Activated CD8-positive, alpha-beta T cell treated with anti-CD3 and anti-CD28 coated beads, Interleukin-2, amount 10 ng/mL, durations not matched to agents 7 days and 5 days (primary cell): ENCODE measurements around the gene CSKMT. TPM values are rescaled to one million over a fixed set of nuclear protein-coding genes. Genes with fewer than 3 reads are reported as not detected.
"Not testable (repeated sequence)": the region's sequence is repeated elsewhere in the genome, so short reads cannot be mapped to it uniquely, and the experiment has no call there.

ENCODE experiments used
- ATAC-seq: fragments of 150-1000 bp; cut with Tn5 transposase; one replicate; pipeline ENCODE4 v1.10.0; 2021; ENCODE audit warnings: moderate library complexity
- CTCF ChIA-PET: fragments of 350-600 bp; sonication (Branson Sonifier 250); formaldehyde crosslinking; loops from one replicate; lab custom pipeline; 2021; ENCODE audit warnings: antibody characterized with exemption; lab: Charles Lee
- POLR2A ChIA-PET: fragments of 350-600 bp; sonication (Branson Sonifier 250); formaldehyde crosslinking; loops from one replicate; lab custom pipeline; 2021; ENCODE audit warnings: antibody characterized with exemption; lab: Charles Lee
- DNase-seq: peaks from one replicate; pipeline ENCODE4 v3.0.0-alpha.2; 2020
- H3K27ac Mint-ChIP-seq: one replicate; pipeline ENCODE4 v1.8.0; 2021; ENCODE audit warnings: mild to moderate bottlenecking, mixed read lengths
- H3K27me3 Mint-ChIP-seq: one replicate; pipeline ENCODE4 v1.8.0; 2021; ENCODE audit warnings: low read depth, mixed read lengths
- H3K36me3 Mint-ChIP-seq: one replicate; pipeline ENCODE4 v1.8.0; 2021; ENCODE audit warnings: low read depth, mixed read lengths
- H3K4me1 Mint-ChIP-seq: one replicate; pipeline ENCODE4 v1.8.0; 2021; ENCODE audit warnings: low read depth, mixed read lengths
- H3K4me3 Mint-ChIP-seq: one replicate; pipeline ENCODE4 v1.8.0; 2021; ENCODE audit warnings: mild to moderate bottlenecking, mixed read lengths
- H3K9me3 Mint-ChIP-seq: one replicate; pipeline ENCODE4 v1.8.0; 2022; ENCODE audit warnings: mixed read lengths; ENCODE audit not compliant: insufficient read depth
- total RNA-seq, 2 experiments: library from RNA; stranded (reverse); gene quantifications; one replicate each; pipeline ENCODE4 v1.2.3, GENCODE V29; 2021

Gene CSKMT
- total RNA-seq, 2 experiments from 2014 or later = 21.9 to 22.8 TPM

DNA sequence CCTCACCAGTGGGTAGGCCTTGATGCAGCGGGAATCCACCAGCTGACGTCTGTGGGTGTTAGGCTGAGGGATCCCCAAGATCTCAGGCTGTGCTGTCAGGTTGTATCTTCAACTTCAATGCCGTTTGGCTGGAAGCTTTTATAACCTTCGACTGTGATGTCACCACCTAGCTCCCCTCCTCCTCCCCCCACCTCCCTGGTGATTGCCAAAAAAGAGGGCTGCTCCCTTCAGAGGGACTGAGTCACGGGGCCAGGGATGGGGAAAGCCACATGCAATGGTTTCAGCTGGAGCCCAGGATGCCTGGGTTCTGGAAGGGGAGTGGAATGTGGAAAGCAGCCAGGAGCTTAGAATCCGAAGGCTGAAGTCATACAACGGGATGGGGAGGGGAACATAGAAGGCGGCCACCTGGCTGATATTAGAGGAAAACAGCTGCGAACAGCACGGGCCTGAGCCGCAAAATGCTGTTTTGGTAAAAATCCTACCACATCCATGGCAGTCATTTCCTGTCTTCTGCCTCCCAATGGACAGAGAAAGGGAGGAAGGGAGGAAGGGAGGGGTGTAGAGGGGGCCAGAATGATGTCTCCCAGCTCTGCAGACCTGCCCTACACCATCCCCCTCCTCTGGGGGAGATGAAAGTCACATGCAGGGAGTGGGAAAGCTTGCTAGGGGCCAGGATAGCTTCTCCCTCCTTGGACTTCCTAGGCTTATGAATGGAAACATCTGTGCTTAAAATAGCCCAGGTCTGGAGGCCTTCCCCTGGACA lies 24.5 kb downstream of the CSKMT start, which contains the start of gene LRRN4CL:
Gene LRRN4CL (minus strand): TSS at position 110 of the 763 bp plus-strand sequence. CDS start 1,022 bp downstream, outside the sequence.
- POLR2A ChIA-PET = interaction anchor here (1.2 to 2.2 kb wide), 5 partner anchors 9 to 151 kb away, joined by 4 to 7 read pairs (median 5); partner anchors contain the start of genes C11orf98, CSKMT and UBXN1

DNA sequence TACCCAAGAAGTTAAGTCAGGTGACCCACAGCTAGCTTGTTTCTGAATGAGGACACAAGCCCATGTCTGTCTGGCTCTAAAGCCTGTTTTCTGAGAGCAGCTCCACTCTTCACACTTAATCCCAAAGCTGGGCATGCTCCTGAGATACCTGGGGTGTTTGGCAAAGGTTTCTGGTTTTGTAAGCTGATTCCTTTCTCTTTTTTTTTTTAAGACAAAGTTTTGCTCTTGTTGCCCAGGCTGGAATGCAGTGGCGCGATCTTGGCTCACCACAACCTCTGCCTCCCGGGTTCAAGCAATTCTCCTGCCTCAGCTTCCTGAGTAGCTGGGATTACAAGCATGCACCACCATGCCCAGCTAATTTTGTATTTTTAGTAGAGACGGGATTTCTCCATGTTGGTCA lies 28.5 kb downstream of the CSKMT start:
- ChIA-PET POLR2A (interaction anchor here (1.0 to 1.9 kb wide), 3 partner anchors 15 to 29 kb away, joined by 4 to 6 read pairs (median 6); partner anchors contain the start of genes C11orf98, CSKMT, LBHD1 and UQCC3), CTCF (interaction anchor here (0.9 to 5.1 kb wide), 15 partner anchors 13 to 299 kb away, joined by 3 to 77 read pairs (median 8); partner anchors contain the start of genes BSCL2, C11orf98, CSKMT and HNRNPUL2)
- DNase-seq, H3K27ac Mint-ChIP-seq, H3K4me3 Mint-ChIP-seq, H3K4me1 Mint-ChIP-seq, H3K9me3 Mint-ChIP-seq, ATAC-seq, H3K27me3 Mint-ChIP-seq: not testable (repeated sequence)
- H3K36me3 Mint-ChIP-seq = peaks cover 22% of the 10 kb centered on the region

More for the DNA sequence above, 24.5 kb downstream of the CSKMT start, which contains the start of gene LRRN4CL:
- ATAC-seq (no peak), DNase-seq (no peak)
- H3K27me3 Mint-ChIP-seq = peaks cover 10% of the 10 kb centered on the region
- H3K4me3 Mint-ChIP-seq = no peak within 1 kb of the TSS
- H3K9me3 Mint-ChIP-seq = no peaks in the 10 kb centered on the region
- H3K27ac Mint-ChIP-seq = no peak within 1 kb of the TSS
- peaks cover 4% of the 10 kb centered on the region for H3K4me1 Mint-ChIP-seq
- peaks cover 18% of the 10 kb centered on the region for H3K36me3 Mint-ChIP-seq
- CTCF ChIA-PET = interaction anchor here (0.6 to 3.6 kb wide), 8 partner anchors 9 to 295 kb away, joined by 3 to 24 read pairs (median 3); partner anchors contain the start of genes C11orf98, CSKMT, LBHD1 and TUT1

DNA sequence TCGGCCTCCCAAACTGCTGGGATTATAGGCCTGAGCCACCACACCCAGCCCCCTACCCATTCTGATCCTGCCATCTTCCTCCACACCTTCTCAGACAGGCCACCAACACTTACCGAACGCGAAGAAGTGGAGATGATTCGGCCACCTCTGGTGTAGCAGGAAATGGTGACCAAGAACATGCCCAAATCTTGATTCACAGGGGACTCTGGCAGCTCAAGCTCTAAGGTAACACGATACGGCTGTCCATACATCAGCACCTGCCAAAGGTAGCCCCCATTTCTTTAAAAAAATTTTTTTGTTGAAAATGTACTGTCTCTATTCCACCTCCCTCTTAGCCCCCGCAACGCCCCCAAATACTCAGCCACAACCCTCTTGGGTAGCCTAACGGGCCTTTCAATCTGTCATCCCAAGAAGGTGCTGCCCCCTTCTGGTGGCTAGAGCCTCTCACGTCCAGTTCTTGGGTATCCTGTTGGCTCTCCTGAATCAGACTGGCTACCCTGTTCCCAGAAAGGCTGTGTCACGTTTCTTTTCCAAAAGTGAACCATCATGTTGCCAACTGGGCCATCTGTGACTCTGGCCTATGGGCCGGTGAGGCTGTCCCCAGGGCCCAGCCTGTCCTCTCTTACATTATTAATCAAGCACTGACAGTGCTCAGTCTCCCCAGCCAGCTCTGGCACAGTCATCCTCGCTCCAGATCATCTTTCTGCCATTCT lies 29.5 kb downstream of the CSKMT start:
- peak; percentile 86 for DNase-seq
- Mint-ChIP-seq H3K9me3 (no peaks in the 10 kb centered on the region), H3K27ac (peak overlapping the region; percentile 36), H3K36me3 (peaks cover 22% of the 10 kb centered on the region), H3K4me3 (no peak overlapping the region), H3K4me1 (peaks cover 9% of the 10 kb centered on the region), H3K27me3 (no peaks in the 10 kb centered on the region)
- POLR2A ChIA-PET = interaction anchor here (1.0 to 1.9 kb wide), 4 partner anchors 14 to 103 kb away, joined by 4 to 6 read pairs (median 5); partner anchors contain the start of genes C11orf98, CSKMT, LBHD1 and TUT1
- ATAC-seq = peak; percentile 92
- CTCF ChIA-PET = interaction anchor here (0.5 to 5.1 kb wide), 27 partner anchors 8 to 300 kb away, joined by 3 to 77 read pairs (median 5); partner anchors contain the start of genes BSCL2, C11orf98, CSKMT and HNRNPUL2

DNA sequence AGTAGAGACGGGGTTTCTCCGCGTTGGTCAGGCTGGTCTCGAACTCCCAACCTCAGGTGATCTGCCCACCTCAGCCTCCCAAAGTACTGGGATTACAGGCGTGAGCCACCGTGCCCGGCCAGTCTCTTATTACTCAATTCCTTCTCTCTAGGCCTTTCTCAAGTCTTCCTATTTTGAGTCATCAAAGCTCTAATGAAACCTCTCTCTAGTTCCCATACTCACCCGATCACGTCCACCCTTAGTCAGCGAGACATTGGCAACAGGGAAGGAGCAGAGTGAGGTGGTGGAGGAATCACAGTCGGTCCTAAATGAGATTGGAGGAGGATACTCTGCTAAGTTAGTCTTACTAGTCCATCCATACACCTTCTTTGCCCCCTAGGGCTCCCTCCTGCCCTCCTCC lies 37.1 kb downstream of the CSKMT start:
- DNase-seq (no peak), ATAC-seq (no peak)
- ChIA-PET CTCF (interaction anchor here (1.1 to 2.2 kb wide), 4 partner anchors 8 to 179 kb away, joined by 3 to 7 read pairs (median 4); partner anchors contain the start of gene SLC3A2), POLR2A (interaction anchor here (1.0 kb wide), 2 partner anchors 111 to 139 kb away, joined by 3 read pairs; partner anchors contain the start of gene TUT1)
- H3K4me1 Mint-ChIP-seq = peaks cover 19% of the 10 kb centered on the region
- H3K36me3 Mint-ChIP-seq = peaks cover 32% of the 10 kb centered on the region
- H3K27me3 Mint-ChIP-seq = no peaks in the 10 kb centered on the region
- no peak overlapping the region for H3K4me3 Mint-ChIP-seq
- H3K9me3 Mint-ChIP-seq = no peaks in the 10 kb centered on the region
- no peak overlapping the region for H3K27ac Mint-ChIP-seq

DNA sequence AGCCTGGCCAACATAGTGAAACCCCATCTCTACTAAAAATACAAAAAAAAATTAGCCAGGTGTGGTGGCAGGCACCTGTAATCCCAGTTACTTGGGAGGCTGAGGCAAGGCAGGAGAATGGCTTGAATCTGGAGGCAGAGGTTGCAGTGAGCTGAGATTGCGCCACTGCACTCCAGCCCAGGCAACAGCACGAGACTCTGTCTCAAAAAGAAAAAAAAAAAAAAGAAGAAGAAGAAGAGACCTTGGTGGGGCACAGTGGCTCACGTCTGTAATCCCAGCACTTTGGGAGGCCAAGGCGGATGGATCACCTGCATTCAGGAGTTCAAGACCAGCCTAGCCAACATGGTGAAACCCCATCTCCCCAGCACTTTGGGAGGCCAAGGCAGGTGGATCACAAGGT lies 38.8 kb downstream of the CSKMT start:
- not testable (repeated sequence) for H3K27me3 Mint-ChIP-seq, H3K27ac Mint-ChIP-seq, DNase-seq, ATAC-seq, H3K9me3 Mint-ChIP-seq, H3K4me3 Mint-ChIP-seq
- H3K4me1 Mint-ChIP-seq = peaks cover 34% of the 10 kb centered on the region
- peaks cover 31% of the 10 kb centered on the region for H3K36me3 Mint-ChIP-seq
- POLR2A ChIA-PET = interaction anchor here (0.7 to 1.3 kb wide), 3 partner anchors 32 to 112 kb away, joined by 3 to 6 read pairs (median 4); partner anchors contain the start of genes C11orf98, CSKMT, LBHD1 and TUT1
- CTCF ChIA-PET = interaction anchor here (2.2 kb wide), 1 partner anchor 23 kb away, joined by 7 read pairs; no protein-coding TSS in a partner anchor

DNA sequence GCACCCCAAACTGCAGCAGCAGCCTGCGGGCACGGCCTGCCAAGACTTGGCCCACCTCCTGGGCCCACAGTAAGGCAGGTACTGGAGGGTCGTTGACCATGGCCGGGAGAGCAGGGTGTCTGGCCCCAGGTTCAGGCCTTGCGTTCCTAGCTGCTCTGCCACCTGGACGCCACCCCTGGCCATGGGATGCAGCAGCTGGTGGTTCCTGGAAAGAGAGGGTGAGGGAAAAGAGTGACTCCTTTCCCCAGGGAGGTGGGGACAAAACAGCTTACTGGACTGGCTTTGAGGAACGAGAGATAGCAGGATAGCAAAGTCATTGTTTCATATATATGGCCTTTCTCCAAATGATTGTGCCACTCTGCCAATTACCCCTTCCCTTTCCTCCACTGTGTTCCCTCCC lies 40.3 kb downstream of the CSKMT start:
- H3K36me3 Mint-ChIP-seq = peaks cover 37% of the 10 kb centered on the region
- peaks cover 45% of the 10 kb centered on the region for H3K4me1 Mint-ChIP-seq
- ChIA-PET CTCF (interaction anchor here (0.7 to 2.6 kb wide), 5 partner anchors 9 to 114 kb away, joined by 3 to 19 read pairs (median 4); partner anchors contain the start of gene TUT1), POLR2A (interaction anchor here (0.8 to 11.7 kb wide), 8 partner anchors 21 to 136 kb away, joined by 3 to 123 read pairs (median 7); partner anchors contain the start of genes C11orf98, CSKMT, EEF1G and HNRNPUL2)
- H3K27ac Mint-ChIP-seq = peak overlapping the region; percentile 83
- H3K4me3 Mint-ChIP-seq = peak overlapping the region; percentile 90
- H3K9me3 Mint-ChIP-seq = no peaks in the 10 kb centered on the region
- ATAC-seq (no peak), DNase-seq (no peak)
- no peaks in the 10 kb centered on the region for H3K27me3 Mint-ChIP-seq

DNA sequence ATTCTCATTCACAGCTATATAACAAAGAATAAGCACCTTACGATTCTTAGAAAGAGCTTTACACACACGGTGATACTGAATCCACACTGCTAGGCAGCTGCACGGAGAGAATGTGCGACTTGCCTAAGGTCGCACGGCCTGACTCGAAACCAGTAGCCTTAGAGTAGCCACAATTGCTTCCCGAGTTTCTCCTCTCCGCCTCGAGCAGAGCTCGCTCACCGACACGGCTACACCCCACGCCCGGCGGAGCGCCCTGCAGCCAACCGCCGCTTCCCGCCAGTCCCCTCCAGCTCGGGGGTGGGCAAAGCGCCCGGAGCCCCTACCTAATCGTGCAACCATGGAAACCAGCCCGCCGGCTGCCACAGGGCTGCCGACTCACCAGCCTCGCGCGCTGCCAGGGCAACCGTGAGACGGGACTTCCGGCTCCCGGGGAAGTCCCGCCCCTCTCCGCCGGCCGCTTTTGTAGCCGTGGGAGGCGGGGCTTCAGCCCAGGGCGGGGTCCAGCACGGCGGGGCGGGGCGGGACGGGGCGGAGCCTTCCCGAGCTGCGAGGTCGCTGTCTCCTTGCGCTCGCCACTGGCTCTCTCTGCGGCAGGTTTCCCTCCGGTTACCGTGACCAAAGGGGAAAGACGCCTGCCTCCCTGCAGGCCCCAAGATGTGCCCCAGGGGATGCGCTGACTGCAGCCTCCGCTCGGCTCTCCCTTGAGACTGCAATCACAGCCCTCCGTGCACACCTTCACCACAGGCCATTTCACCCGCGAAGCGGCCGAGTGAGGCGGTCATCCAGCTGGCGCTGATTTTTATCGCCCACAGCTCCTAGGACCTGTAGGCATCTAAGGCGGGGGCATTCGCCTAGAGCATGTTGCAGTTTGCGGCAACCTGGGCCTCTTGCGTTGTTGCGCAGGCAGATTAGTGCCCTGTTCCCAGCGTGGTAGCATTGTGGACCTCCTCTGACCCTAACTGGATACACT lies 41.1 kb downstream of the CSKMT start:
- DNase-seq (peak; percentile 95), ATAC-seq (peak; percentile 67)
- peak overlapping the region; percentile 90 for H3K4me3 Mint-ChIP-seq
- peak overlapping the region; percentile 83 for H3K27ac Mint-ChIP-seq
- POLR2A ChIA-PET = interaction anchor here (0.8 to 11.7 kb wide), 9 partner anchors 20 to 135 kb away, joined by 3 to 123 read pairs (median 7); partner anchors contain the start of genes C11orf98, CSKMT, EEF1G and HNRNPUL2
- peaks cover 49% of the 10 kb centered on the region for H3K4me1 Mint-ChIP-seq
- H3K27me3 Mint-ChIP-seq = no peaks in the 10 kb centered on the region
- H3K9me3 Mint-ChIP-seq = no peaks in the 10 kb centered on the region
- H3K36me3 Mint-ChIP-seq = peaks cover 37% of the 10 kb centered on the region
- CTCF ChIA-PET = interaction anchor here (0.7 to 2.6 kb wide), 7 partner anchors 9 to 115 kb away, joined by 3 to 19 read pairs (median 4); partner anchors contain the start of gene TUT1

DNA sequence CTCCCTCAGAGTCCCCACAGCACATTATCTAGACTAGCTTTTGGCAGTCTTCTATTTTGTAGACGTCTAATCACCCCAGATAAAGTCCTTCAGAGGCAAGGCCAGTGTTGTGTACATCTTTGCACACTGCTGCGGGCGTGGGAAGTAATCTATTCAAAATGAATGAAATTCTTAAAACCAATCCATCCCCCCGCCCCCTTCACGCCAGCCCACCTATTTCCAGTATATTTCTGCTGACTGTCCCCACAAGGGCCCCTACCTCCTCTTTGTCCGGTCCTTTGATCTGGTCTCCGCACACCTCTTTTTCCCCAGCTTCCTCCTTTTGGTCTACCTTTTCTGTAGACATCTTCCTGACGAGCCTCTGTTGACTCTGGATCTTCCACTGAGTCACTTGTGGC lies 41.7 kb downstream of the CSKMT start:
- H3K4me1 Mint-ChIP-seq = peaks cover 49% of the 10 kb centered on the region
- peak overlapping the region; percentile 32 for H3K4me3 Mint-ChIP-seq
- H3K9me3 Mint-ChIP-seq = no peaks in the 10 kb centered on the region
- no peak for DNase-seq
- peak overlapping the region; percentile 59 for H3K27ac Mint-ChIP-seq
- POLR2A ChIA-PET = interaction anchor here (1.2 to 11.7 kb wide), 8 partner anchors 19 to 134 kb away, joined by 3 to 123 read pairs (median 7); partner anchors contain the start of genes C11orf98, CSKMT, EEF1G and HNRNPUL2
- CTCF ChIA-PET = interaction anchor here (0.6 to 2.6 kb wide), 5 partner anchors 12 to 115 kb away, joined by 4 to 19 read pairs (median 4); partner anchors contain the start of genes HNRNPUL2 and TUT1
- no peak for ATAC-seq
- peaks cover 40% of the 10 kb centered on the region for H3K36me3 Mint-ChIP-seq
- H3K27me3 Mint-ChIP-seq = no peaks in the 10 kb centered on the region

DNA sequence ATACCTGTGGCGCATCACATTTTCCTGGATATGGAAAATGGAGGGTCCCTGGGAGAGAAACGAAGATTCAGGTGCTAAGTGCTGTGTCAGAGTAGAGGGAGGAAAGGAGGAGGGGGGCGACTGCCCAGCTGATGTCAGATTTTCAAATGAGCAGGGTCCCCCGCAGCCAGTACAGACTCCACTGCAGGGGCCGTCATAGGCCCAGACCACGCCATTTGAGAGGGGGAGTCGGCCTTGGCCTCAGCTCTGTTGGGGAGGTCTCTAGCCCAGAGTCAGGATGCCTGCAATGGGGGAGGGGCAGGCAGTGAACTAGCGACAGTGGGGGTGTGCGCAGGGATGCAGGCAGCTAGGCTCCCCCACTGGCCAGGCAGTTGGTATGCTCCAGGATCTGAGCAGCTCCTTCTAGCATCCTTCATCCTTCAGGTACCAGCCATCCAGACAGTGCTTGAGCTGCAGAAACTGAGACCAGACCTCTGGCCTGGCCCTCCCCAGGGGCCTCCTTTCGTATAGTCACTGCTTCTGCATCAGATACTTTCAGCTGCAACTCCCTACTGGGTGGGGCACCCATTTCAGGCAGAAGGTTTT lies 42.3 kb downstream of the CSKMT start, which contains the start of the genes BSCL2 and GNG3:
Gene BSCL2 (minus strand): TSS at position 148 of the 585 bp plus-strand sequence. CDS start 229 bp downstream, outside the sequence.
Gene GNG3 (plus strand): TSS at position 400 of the 585 bp plus-strand sequence. CDS start 620 bp downstream, outside the sequence.
- peaks cover 41% of the 10 kb centered on the region for H3K36me3 Mint-ChIP-seq
- H3K9me3 Mint-ChIP-seq = no peaks in the 10 kb centered on the region
- no peak for ATAC-seq
- H3K4me3 Mint-ChIP-seq = peak within 1 kb of the TSS; percentile 85
- H3K27me3 Mint-ChIP-seq = no peaks in the 10 kb centered on the region
- DNase-seq = peak; percentile 35
- CTCF ChIA-PET = interaction anchor here (0.6 to 2.6 kb wide), 3 partner anchors 13 to 27 kb away, joined by 4 to 19 read pairs (median 4); partner anchors contain the start of gene HNRNPUL2
- peak within 1 kb of the TSS; percentile 95 for H3K27ac Mint-ChIP-seq
- POLR2A ChIA-PET = interaction anchor here (0.8 to 11.7 kb wide), 10 partner anchors 19 to 148 kb away, joined by 3 to 123 read pairs (median 6); partner anchors contain the start of genes C11orf98, CSKMT, EEF1G and HNRNPUL2
- peaks cover 53% of the 10 kb centered on the region for H3K4me1 Mint-ChIP-seq
